22Rv1 (cell line): Measurements from ENCODE around the gene CDC42BPG.

Experiments used
- CTCF ChIP-seq: fragments of 450-650 bp; IDR thresholded peaks from 2 replicates; pipeline ENCODE4 v1.5.1; 2017; ENCODE audit warnings: mild to moderate bottlenecking
- ZFX ChIP-seq: fragments of 450-650 bp; IDR thresholded peaks from 2 replicates; pipeline ENCODE4 v1.6.1; 2017; ENCODE audit warnings: antibody characterized with exemption, borderline replicate concordance

GRCh38 chr11:64823568-64824119, 20.8 kb downstream of the CDC42BPG start:
- no peak for TF ChIP-seq CTCF
- no peak for TF ChIP-seq ZFX
